Measurements from ENCODE around the gene RGPD4. TPM values are rescaled to one million over a fixed set of nuclear protein-coding genes. Genes with fewer than 3 reads are reported as not detected.

Gene RGPD4
- total RNA-seq, 2 donors from 2014 or later: 0.24 TPM; not detected in 1

DNA sequence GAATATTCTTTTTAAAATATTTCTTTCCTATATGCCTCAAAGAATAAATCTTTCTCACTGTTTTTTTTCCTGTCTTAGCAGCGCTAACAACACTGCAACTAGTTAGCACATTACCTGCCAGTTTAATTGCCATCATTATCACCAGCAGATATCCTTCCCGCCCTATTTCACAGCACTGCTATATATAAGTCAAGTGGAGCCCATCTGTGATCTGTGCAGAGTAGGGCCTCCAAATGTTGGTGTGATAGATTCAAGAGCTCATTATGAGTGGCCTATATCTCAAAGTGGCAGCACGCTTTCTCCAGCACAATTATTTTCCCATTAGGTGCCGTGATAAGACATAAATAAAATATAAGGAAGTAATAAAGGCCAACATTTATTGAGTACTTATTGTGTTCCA lies 19.8 kb upstream of the RGPD4 start:
- TF ChIP-seq, protein P1, sequence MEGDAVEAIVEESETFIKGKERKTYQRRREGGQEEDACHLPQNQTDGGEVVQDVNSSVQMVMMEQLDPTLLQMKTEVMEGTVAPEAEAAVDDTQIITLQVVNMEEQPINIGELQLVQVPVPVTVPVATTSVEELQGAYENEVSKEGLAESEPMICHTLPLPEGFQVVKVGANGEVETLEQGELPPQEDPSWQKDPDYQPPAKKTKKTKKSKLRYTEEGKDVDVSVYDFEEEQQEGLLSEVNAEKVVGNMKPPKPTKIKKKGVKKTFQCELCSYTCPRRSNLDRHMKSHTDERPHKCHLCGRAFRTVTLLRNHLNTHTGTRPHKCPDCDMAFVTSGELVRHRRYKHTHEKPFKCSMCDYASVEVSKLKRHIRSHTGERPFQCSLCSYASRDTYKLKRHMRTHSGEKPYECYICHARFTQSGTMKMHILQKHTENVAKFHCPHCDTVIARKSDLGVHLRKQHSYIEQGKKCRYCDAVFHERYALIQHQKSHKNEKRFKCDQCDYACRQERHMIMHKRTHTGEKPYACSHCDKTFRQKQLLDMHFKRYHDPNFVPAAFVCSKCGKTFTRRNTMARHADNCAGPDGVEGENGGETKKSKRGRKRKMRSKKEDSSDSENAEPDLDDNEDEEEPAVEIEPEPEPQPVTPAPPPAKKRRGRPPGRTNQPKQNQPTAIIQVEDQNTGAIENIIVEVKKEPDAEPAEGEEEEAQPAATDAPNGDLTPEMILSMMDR (IDR thresholded peaks at IDR 0.05): no peak
- Histone ChIP-seq H3K36me3 (no peaks in the 10 kb centered on the region), H3K4me1 (no peaks in the 10 kb centered on the region), H3K27ac (no peak overlapping the region), H3K9me3 (no peaks in the 10 kb centered on the region), H3K27me3 (no peaks in the 10 kb centered on the region), H3K4me3 (no peak overlapping the region), H3K9ac (ENCODE audit: low read depth in 2 of 2, low read length in 2 of 2) (no peak overlapping the region)
- DNase-seq: no peak
- intact Hi-C loops (cut with DNase I): no loop called here

DNA sequence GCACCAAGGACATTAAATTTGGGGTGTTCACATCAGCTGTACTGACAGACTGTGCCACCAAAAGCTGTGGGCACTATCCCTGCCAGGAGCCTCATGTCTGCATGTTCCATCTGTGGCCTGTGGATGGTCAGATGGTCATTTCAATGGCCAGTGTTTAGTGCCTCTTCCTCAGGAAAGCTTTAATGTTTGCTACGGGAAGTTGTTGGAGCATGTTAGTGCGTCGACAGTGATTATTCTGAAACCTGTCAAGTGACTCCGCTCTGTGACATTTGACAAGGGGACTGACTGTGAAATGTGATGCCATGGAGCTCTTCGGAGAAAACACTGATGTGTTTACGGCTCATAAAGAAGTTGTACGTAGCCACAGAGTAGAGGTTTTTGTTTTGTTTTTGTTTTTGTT lies 18.7 kb upstream of the RGPD4 start:
- no peak for DNase-seq
- intact Hi-C loops (cut with DNase I): no loop called here
- Histone ChIP-seq H3K36me3 (no peaks in the 10 kb centered on the region), H3K9me3 (no peaks in the 10 kb centered on the region), H3K27me3 (no peaks in the 10 kb centered on the region), H3K27ac (no peak overlapping the region), H3K4me1 (no peaks in the 10 kb centered on the region), H3K4me3 (no peak overlapping the region), H3K9ac (ENCODE audit: low read depth in 2 of 2, low read length in 2 of 2) (no peak overlapping the region)
- TF ChIP-seq, protein P1 (IDR thresholded peaks at IDR 0.05): no peak

DNA sequence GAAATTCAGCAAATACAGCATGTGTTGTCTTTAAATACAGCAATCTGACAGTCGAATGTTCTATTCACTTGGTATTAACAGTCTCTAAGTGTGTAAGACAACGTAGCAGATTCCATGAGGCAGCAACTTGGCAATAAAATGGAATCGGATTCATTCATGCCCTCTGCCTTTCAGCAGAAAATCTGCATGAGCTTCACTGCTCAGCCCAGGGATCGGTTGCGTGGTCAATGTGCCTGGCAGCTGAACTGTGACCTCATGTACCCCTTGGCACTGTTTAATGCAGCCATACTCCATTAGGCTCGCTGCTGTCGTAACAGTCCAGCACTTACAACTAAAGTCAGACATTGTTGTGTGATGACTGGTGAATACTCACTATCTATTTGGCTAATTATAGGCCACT lies 17.7 kb upstream of the RGPD4 start:
- intact Hi-C loops (cut with DNase I): no loop called here
- no peak overlapping the region for H3K27ac ChIP-seq
- no peak for DNase-seq

DNA sequence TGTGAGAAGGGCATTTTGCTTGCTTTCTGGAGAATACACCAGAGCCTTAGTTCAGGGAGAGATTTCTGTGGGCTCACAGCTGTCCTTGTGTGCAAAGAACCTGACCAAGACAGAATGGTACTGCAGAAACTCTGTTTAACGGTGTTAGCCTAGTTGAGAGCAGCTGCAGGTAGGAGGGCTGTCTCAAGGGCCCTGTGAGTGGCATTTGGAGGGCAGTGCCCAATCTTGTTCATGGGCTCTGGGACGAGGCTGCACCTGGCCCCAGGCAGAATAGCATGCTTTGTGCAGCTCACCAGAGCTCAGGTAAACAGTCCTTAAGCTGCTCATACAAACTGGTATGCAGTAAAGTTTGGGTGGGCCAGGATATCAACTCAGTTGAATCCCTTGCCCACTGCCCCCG lies 16.9 kb upstream of the RGPD4 start:
- no peaks in the 10 kb centered on the region for H3K4me1 ChIP-seq

More for the DNA sequence above, 17.7 kb upstream of the RGPD4 start:
- no peaks in the 10 kb centered on the region for H3K27me3 ChIP-seq
- H3K4me3 ChIP-seq: no peak overlapping the region
- TF ChIP-seq, protein P1 (IDR thresholded peaks at IDR 0.05): no peak
- no peaks in the 10 kb centered on the region for H3K4me1 ChIP-seq
- H3K9ac ChIP-seq (ENCODE audit: low read depth in 2 of 2, low read length in 2 of 2): no peak overlapping the region
- no peaks in the 10 kb centered on the region for H3K9me3 ChIP-seq
- H3K36me3 ChIP-seq: no peaks in the 10 kb centered on the region

DNA sequence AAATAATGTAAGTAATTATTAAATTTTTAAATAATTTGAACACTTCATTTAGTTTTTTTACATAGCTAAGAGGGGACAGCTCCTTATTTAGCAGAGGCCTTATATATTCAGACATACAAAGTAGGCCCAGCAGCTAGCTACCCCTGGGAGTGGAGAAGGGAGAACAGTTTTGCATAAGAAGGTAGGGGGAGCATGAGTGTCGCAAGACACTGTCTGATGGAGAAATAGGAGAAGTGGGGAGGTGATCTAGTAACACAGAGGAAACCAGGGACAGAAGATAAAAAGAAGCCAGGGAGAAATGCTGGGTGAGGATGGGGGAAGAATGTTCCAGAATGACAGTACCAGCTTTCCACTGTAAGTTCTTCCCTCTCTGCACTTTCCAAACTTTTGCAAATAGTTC lies 16.0 kb upstream of the RGPD4 start:
- H3K4me1 ChIP-seq: no peaks in the 10 kb centered on the region
- no peak for DNase-seq
- H3K9ac ChIP-seq (ENCODE audit: low read depth in 2 of 2, low read length in 2 of 2): no peak overlapping the region
- H3K4me3 ChIP-seq: no peak overlapping the region
- intact Hi-C loops (cut with DNase I): no loop called here
- no peaks in the 10 kb centered on the region for H3K9me3 ChIP-seq
- H3K27me3 ChIP-seq: no peaks in the 10 kb centered on the region
- H3K27ac ChIP-seq: no peak overlapping the region
- H3K36me3 ChIP-seq: no peaks in the 10 kb centered on the region
- TF ChIP-seq, protein P1 (IDR thresholded peaks at IDR 0.05): no peak

More for the DNA sequence above, 16.9 kb upstream of the RGPD4 start:
- intact Hi-C loops (cut with DNase I): no loop called here
- Histone ChIP-seq H3K4me3 (no peak overlapping the region), H3K36me3 (no peaks in the 10 kb centered on the region), H3K27me3 (no peaks in the 10 kb centered on the region), H3K9ac (ENCODE audit: low read depth in 2 of 2, low read length in 2 of 2) (no peak overlapping the region), H3K27ac (no peak overlapping the region), H3K9me3 (no peaks in the 10 kb centered on the region)
- TF ChIP-seq, protein P1 (IDR thresholded peaks at IDR 0.05): no peak
- DNase-seq: no peak

DNA sequence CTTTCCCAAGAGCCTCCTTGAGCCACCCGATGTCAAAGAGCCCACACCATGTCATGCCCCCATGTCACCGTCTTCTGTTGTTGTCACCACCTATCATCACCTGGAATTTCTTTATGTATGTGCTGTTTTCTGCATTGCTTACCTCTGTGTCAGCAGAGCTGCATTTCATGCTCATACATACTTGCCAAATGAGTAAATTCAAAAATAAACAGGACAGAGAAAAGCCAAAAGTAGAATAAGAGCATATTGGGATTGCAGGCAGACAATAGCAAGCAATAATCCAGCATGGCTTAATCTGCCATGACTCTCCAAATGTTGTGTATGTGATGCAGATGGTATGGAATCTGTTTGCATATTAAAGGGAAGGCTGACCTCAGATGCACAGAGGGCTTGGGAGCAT lies 15.3 kb upstream of the RGPD4 start:
- intact Hi-C loops (cut with DNase I): no loop called here
- H3K27me3 ChIP-seq: no peaks in the 10 kb centered on the region
- H3K36me3 ChIP-seq: no peaks in the 10 kb centered on the region
- no peaks in the 10 kb centered on the region for H3K9me3 ChIP-seq
- H3K4me1 ChIP-seq: no peaks in the 10 kb centered on the region
- no peak overlapping the region for H3K27ac ChIP-seq
- TF ChIP-seq, protein P1 (IDR thresholded peaks at IDR 0.05): no peak
- no peak overlapping the region for H3K9ac ChIP-seq (ENCODE audit: low read depth in 2 of 2, low read length in 2 of 2)
- no peak overlapping the region for H3K4me3 ChIP-seq
- DNase-seq: no peak

Measured in colonic mucosa (tissue), 4 donors.